Fibroblast of upper back skin (primary cell): ENCODE data around the gene PPP2R5C.
A peak's percentile ranks its signal among the peaks of the same experiment; 100 is the strongest.
"Not testable (repeated sequence)": the region's sequence is repeated elsewhere in the genome, so short reads cannot be mapped to it uniquely, and the experiment has no call there.

Experiments used
- DNase-seq: peaks from one replicate; pipeline ENCODE4 v3.0.0-alpha.2; 2013

Gene PPP2R5C

GRCh38 chr14:101783260-101784016, 21.9 kb downstream of the PPP2R5C start:
- no peak for DNase-seq

GRCh38 chr14:101784631-101785030, 23.1 kb downstream of the PPP2R5C start:
- no peak for DNase-seq

GRCh38 chr14:101788016-101788635, 26.6 kb downstream of the PPP2R5C start:
- peak; percentile 39 for DNase-seq

GRCh38 chr14:101789222-101789621, 27.7 kb downstream of the PPP2R5C start:
- DNase-seq, result no peak

- no peak for DNase-seq
Measured at GRCh38 chr14:101790232-101790631, 28.7 kb downstream of the PPP2R5C start.

- DNase-seq, result peak; percentile 63
Measured at GRCh38 chr14:101791919-101792572, 30.5 kb downstream of the PPP2R5C start.

GRCh38 chr14:101796016-101796415, 34.5 kb downstream of the PPP2R5C start:
- DNase-seq, result no peak

- DNase-seq, result no peak
Measured at GRCh38 chr14:101796479-101796878, 35.0 kb downstream of the PPP2R5C start.

- DNase-seq, result no peak
Measured at GRCh38 chr14:101797856-101798255, 36.3 kb downstream of the PPP2R5C start.

- DNase-seq, result not testable (repeated sequence)
Measured at GRCh38 chr14:101804373-101804772, 42.9 kb downstream of the PPP2R5C start.

GRCh38 chr14:101806252-101806651, 44.7 kb downstream of the PPP2R5C start:
- DNase-seq, result not testable (repeated sequence)

GRCh38 chr14:101808020-101808641, 46.6 kb downstream of the PPP2R5C start:
- no peak for DNase-seq

GRCh38 chr14:101808894-101809670, 47.6 kb downstream of the PPP2R5C start:
- no peak for DNase-seq

- peak; percentile 95 for DNase-seq
Measured at GRCh38 chr14:101809671-101810514, 48.4 kb downstream of the PPP2R5C start.

GRCh38 chr14:101810897-101811621, 49.5 kb downstream of the PPP2R5C start:
- peak; percentile 19 for DNase-seq

- no peak for DNase-seq
Measured at GRCh38 chr14:101812071-101812470, 50.6 kb downstream of the PPP2R5C start.

- no peak for DNase-seq
Measured at GRCh38 chr14:101813171-101813759, 51.8 kb downstream of the PPP2R5C start.

GRCh38 chr14:101813833-101814232, 52.3 kb downstream of the PPP2R5C start:
- no peak for DNase-seq

- no peak for DNase-seq
Measured at GRCh38 chr14:101814934-101815333, 53.4 kb downstream of the PPP2R5C start.

GRCh38 chr14:101815994-101816393, 54.5 kb downstream of the PPP2R5C start:
- DNase-seq, result no peak
